IMR-90 (cell line): ENCODE data around the gene ADCYAP1R1.

Source experiments
- CHD1 ChIP-seq: IDR thresholded peaks from 2 replicates; pipeline ENCODE4 v1.6.1; 2012; ENCODE audit warnings: low read depth, low read length, improper control_type of control experiment
- CTCF ChIP-seq: conservative IDR thresholded peaks from 2 replicates; pipeline ENCODE4 v1.5.1; 2012; ENCODE audit warnings: mild to moderate bottlenecking, low read depth, low read length, improper control_type of control experiment
- MAFK ChIP-seq: IDR thresholded peaks from 2 replicates; pipeline ENCODE4 v1.6.1; 2012; ENCODE audit warnings: low read depth, low read length, improper control_type of control experiment
- MXI1 ChIP-seq: IDR thresholded peaks from 2 replicates; pipeline ENCODE4 v1.6.1; 2012; ENCODE audit warnings: low read depth, mild to moderate bottlenecking, low read length, moderate library complexity, borderline replicate concordance
- NFE2L2 ChIP-seq: fragments of 150-350 bp; IDR thresholded peaks from 2 replicates; pipeline ENCODE4 v1.6.1; 2016; ENCODE audit warnings: low read depth, mild to moderate bottlenecking, low read length
- POLR2A ChIP-seq: IDR thresholded peaks from 2 replicates; pipeline ENCODE4 v1.6.1; 2012; ENCODE audit warnings: mild to moderate bottlenecking, low read depth, low read length
- TF ChIP-seq, protein P1 (sequence below): fragments of 150-350 bp; IDR thresholded peaks from 2 replicates; pipeline ENCODE4 v1.6.1; 2016; ENCODE audit warnings: low read depth, mild to moderate bottlenecking, low read length, moderate library complexity, borderline replicate concordance

GRCh38 chr7:31129067-31129466 lies 77.0 kb downstream of the ADCYAP1R1 start:
- TF ChIP-seq CTCF (no peak), MAFK (no peak), POLR2A (no peak), MXI1 (no peak), NFE2L2 (no peak), CHD1 (no peak)
- TF ChIP-seq, protein P1, sequence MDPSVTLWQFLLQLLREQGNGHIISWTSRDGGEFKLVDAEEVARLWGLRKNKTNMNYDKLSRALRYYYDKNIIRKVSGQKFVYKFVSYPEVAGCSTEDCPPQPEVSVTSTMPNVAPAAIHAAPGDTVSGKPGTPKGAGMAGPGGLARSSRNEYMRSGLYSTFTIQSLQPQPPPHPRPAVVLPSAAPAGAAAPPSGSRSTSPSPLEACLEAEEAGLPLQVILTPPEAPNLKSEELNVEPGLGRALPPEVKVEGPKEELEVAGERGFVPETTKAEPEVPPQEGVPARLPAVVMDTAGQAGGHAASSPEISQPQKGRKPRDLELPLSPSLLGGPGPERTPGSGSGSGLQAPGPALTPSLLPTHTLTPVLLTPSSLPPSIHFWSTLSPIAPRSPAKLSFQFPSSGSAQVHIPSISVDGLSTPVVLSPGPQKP: no peak
